GM12892 (cell line): ENCODE results near the gene CLEC4M.

Source experiments
- POLR2A ChIP-seq: IDR thresholded peaks from 2 replicates; pipeline ENCODE4 v1.6.1; 2011; ENCODE audit warnings: low read depth, low read length, control low read depth
- TAF1 ChIP-seq: IDR thresholded peaks from 2 replicates; pipeline ENCODE4 v1.6.1; 2011; ENCODE audit warnings: low read depth, mild to moderate bottlenecking, control low read depth, low read length, borderline replicate concordance

DNA sequence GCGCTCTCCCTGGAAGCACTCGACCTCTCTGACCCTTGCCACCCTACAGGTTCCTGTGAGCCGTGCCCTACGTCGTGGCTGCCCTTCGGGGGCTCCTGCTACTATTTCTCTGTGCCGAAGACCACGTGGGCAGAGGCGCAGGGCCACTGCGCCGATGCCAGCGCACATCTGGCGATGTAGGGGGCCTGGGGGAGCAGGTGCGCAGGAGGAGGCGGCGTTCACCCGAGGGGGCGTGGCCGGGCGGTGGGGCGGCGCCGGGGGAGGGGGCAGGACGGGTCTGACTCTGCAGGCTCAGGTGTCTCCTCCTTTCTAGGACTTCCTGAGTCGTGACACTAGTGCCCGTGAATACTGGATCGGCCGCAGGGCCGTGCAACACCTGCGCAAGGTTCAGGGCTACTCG, 26.4 kb downstream of the CLEC4M start:
- no peak for TF ChIP-seq POLR2A
- TF ChIP-seq TAF1, result no peak
